Central memory CD8-positive, alpha-beta T cell (primary cell): ENCODE measurements around the gene NPEPL1.

Experiments used
- ATAC-seq: fragments of 150-1000 bp; cut with Tn5 transposase; replicated peaks from 2 replicates; pipeline ENCODE4 v1.10.0; 2022; ENCODE audit warnings: mild to moderate bottlenecking, moderate FRiP score, moderate number of reproducible peaks; ENCODE audit not compliant: poor library complexity, severe bottlenecking; ENCODE audit errors: extremely low read depth
- DNase-seq, 2 donors: peaks; one replicate each; pipeline ENCODE4 v3.0.0; 2021; ENCODE audit warnings: low spot score in 2 of 2
- H3K27ac Mint-ChIP-seq: one replicate; pipeline ENCODE4 v1.8.0; 2022; ENCODE audit warnings: low read depth, mild to moderate bottlenecking, moderate library complexity, mixed read lengths
- H3K27me3 Mint-ChIP-seq: one replicate; pipeline ENCODE4 v1.8.0; 2022; ENCODE audit warnings: mixed read lengths
- H3K36me3 Mint-ChIP-seq: one replicate; pipeline ENCODE4 v1.8.0; 2022; ENCODE audit warnings: mild to moderate bottlenecking, moderate library complexity, mixed read lengths; ENCODE audit not compliant: insufficient read depth
- H3K4me1 Mint-ChIP-seq: one replicate; pipeline ENCODE4 v1.8.0; 2022; ENCODE audit warnings: mixed read lengths
- H3K4me3 Mint-ChIP-seq: one replicate; pipeline ENCODE4 v1.8.0; 2022; ENCODE audit warnings: mild to moderate bottlenecking, moderate library complexity, mixed read lengths
- H3K9me3 Mint-ChIP-seq: one replicate; pipeline ENCODE4 v1.8.0; 2022; ENCODE audit warnings: mixed read lengths

NPEPL1 gene

DNA sequence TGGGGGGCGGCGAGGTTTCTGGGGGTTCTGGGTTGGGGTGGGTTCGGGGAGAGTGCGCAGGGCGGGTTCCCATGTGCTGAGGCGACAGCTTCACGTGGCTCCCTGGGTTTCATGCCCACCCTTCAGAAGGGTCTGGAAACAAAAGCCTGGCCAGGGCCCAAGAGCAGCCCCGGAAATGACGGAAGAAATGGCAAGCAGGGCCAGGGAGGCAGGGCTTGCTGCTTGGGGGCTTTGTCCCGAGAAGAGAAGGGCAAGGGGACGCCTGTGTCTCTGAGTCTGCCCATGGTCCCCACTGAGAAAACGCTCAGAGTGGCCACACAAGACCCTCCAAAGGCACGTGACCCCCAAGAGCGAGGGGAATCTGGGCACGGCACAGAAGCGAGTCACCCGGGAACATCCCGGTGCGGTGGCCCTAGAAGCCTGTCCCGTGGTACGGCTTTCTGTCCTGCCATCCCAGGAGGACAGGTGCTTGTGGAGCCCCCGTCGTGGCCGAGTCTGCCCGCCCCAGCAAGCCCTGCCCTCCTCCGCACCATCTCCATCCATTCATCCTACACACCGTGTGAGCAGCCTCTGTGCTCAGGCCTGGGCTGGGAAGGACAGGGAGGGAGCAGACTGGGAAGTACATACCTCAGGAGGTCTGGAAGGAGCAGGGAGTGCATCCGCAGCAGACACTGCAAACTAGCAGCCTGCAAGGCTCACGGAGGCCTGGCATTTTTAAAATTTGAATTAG, 9.0 kb downstream of the NPEPL1 start:
- H3K4me1 Mint-ChIP-seq: peaks cover 8% of the 10 kb centered on the region
- ATAC-seq (no peak), DNase-seq (no peak)
- no peak overlapping the region for H3K27ac Mint-ChIP-seq
- H3K4me3 Mint-ChIP-seq: no peak overlapping the region
- no peaks in the 10 kb centered on the region for H3K27me3 Mint-ChIP-seq
- no peaks in the 10 kb centered on the region for H3K9me3 Mint-ChIP-seq
- H3K36me3 Mint-ChIP-seq: peaks cover 21% of the 10 kb centered on the region

DNA sequence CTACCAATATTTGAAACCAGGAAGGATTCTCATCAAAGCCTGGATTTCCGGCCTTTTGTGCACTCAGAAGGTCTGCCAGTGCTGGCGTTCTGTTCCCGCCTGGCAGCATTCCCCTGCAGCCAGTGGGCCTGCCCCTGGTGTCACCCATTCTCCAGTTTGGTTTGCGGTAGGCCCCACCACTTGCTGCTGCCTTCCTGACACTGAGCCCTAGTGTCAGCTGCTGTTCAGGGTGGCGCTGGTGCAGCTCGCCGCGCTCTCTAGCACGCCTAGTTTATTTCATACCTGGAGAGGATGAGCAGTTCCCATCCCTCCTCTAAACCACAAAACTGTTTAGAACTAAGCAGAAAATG, 9.5 kb downstream of the NPEPL1 start:
- no peak overlapping the region for H3K4me3 Mint-ChIP-seq
- H3K4me1 Mint-ChIP-seq: peaks cover 8% of the 10 kb centered on the region
- DNase-seq (no peak), ATAC-seq (no peak)
- no peaks in the 10 kb centered on the region for H3K9me3 Mint-ChIP-seq
- H3K27ac Mint-ChIP-seq: no peak overlapping the region
- no peaks in the 10 kb centered on the region for H3K27me3 Mint-ChIP-seq
- peaks cover 21% of the 10 kb centered on the region for H3K36me3 Mint-ChIP-seq

DNA sequence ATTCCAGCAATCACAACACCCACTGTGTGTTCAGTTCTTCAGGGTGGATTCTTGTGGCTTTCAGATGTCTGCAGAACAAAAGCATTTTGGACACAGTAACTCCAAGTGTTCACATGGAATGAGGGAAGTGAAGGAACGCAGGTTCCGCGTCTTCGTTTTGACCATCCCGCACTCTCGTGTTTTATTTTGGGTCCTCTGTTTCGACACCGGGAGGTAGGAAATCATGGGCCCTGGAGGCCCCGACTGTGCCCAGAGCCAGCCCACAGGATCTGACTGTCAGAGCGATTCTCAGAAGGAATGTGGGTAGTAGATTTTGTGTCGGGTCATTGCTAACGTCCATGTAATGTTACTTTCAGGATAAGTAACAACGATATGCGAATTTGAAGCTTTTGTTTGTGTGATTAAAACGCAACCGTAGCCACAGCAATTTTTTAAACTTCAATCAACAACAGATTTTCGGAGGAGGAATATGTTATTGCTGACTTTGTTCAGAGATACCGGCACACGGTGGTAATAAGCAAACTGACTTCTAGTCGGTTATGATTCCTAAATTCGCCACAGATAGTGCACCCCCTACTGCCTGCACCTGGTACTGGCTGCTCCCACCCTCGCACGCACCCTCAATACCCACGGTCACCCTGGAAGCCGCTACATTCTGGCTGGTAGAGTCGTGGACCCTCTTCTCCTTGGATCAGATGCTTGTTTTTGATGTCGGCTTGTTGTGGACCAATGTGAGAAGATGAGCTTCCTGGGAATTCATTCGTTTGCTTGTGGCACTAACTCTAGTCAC, 10.5 kb downstream of the NPEPL1 start:
- Mint-ChIP-seq H3K27me3 (no peaks in the 10 kb centered on the region), H3K27ac (no peak overlapping the region), H3K36me3 (peaks cover 19% of the 10 kb centered on the region), H3K4me1 (peaks cover 8% of the 10 kb centered on the region), H3K4me3 (no peak overlapping the region), H3K9me3 (no peaks in the 10 kb centered on the region)
- no peak for DNase-seq
- ATAC-seq: no peak

DNA sequence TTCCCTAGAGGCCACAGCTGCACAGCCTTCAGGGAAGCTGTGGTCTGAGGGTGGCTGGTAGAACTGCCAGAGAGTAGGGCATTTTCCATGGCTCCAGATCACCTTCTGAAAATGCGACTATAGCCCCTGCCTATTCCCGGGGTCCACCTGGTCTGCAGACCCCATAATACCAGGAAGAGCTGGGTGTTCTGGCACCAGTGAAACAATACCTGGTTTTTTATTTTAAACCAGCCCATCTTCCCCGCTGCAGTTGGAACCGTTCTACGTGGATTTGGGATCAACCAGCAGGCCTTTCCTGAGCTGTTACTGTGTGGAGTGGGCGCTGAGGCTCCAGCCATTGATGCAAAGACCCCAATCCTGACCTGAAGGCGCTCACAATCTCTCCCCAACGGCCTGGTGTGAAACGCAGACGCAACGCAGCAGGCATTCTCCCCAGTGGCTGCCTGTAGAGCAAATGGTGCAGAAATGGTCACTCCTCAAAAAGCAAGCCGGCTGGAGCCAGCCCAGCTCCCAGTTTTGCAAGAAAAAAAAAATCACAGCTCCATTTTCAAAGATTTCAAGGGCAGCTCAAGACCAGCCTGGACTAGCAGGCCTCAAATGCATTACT, 11.3 kb downstream of the NPEPL1 start:
- H3K36me3 Mint-ChIP-seq: peaks cover 19% of the 10 kb centered on the region
- H3K4me1 Mint-ChIP-seq: peaks cover 8% of the 10 kb centered on the region
- H3K27ac Mint-ChIP-seq: no peak overlapping the region
- DNase-seq (no peak), ATAC-seq (no peak)
- H3K9me3 Mint-ChIP-seq: no peaks in the 10 kb centered on the region
- no peak overlapping the region for H3K4me3 Mint-ChIP-seq
- no peaks in the 10 kb centered on the region for H3K27me3 Mint-ChIP-seq

DNA sequence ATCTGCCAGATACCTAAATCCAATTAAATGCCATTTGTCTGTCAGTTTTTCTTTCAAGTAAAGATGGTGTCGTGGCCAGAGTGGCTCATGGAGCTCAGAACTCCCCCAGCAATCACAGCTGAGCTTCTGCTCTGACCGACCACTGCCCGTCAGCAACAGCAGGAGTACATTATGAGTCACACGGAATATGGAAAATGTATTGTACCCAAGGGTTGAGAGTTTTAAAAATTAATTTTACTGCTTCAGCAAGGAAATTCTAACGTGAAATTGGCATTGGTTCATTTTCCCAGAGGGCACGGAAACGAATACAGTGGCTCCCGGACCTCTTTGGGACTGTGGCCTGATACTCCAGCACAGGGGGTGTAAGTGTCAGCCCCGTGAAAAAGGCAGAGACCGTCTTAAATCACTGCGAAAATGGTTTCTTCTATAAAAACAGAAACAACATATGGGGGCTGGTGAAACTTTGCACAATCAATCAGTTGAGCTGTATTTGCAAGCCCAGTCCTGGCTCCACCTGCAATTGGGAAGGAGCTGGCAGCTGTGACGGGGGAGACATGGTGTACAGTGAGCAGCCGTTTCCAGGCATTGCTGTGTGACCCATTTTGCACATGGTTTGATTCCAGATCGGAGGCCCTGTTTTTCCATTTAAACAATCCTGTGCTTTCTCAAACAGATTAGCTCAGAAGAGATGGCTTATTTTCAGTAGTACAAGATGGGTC, 12.8 kb downstream of the NPEPL1 start:
- no peak overlapping the region for H3K4me3 Mint-ChIP-seq
- peaks cover 17% of the 10 kb centered on the region for H3K36me3 Mint-ChIP-seq
- DNase-seq: no peak
- no peaks in the 10 kb centered on the region for H3K9me3 Mint-ChIP-seq
- no peak for ATAC-seq
- no peaks in the 10 kb centered on the region for H3K27me3 Mint-ChIP-seq
- no peak overlapping the region for H3K27ac Mint-ChIP-seq
- H3K4me1 Mint-ChIP-seq: peaks cover 3% of the 10 kb centered on the region

DNA sequence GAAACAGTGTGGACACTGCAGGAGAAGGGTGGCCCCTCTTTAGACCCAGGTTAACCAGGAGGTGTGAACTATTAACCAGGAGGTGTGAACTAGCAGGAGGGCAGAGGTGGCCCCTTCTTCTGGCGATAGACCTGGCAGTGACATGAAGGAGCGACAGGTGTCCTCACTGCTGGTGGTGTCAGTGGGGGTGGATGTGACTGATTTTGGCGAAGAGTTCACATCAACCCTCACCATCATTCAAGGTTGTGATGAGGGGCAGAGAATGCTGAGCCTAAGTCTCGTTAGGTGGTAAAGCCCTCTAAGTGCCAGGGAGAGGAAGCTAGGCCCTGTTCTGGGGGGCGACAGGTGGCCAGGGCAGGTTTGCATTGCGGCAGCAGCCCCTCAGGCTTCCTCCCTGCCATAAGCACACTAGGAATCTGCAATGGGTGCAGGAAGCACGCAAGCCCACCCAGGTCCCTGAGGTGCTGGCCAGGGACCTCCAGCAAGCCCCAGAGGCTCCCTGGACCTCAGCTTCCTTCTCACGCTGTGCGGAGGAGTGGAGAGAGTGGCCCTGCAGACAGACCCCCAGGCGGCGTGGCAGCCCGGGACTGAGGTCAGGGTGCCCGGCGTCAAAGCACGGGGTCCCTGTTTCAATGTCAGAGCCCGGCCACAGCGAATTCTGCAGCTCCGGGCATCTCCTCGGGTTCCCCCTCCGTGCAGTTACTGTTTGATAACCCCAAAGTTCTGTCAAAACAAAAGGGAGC, 13.7 kb downstream of the NPEPL1 start:
- Mint-ChIP-seq H3K36me3 (peaks cover 17% of the 10 kb centered on the region), H3K27ac (no peak overlapping the region), H3K4me3 (no peak overlapping the region), H3K9me3 (no peaks in the 10 kb centered on the region), H3K4me1 (no peaks in the 10 kb centered on the region), H3K27me3 (no peaks in the 10 kb centered on the region)
- DNase-seq (no peak), ATAC-seq (no peak)

DNA sequence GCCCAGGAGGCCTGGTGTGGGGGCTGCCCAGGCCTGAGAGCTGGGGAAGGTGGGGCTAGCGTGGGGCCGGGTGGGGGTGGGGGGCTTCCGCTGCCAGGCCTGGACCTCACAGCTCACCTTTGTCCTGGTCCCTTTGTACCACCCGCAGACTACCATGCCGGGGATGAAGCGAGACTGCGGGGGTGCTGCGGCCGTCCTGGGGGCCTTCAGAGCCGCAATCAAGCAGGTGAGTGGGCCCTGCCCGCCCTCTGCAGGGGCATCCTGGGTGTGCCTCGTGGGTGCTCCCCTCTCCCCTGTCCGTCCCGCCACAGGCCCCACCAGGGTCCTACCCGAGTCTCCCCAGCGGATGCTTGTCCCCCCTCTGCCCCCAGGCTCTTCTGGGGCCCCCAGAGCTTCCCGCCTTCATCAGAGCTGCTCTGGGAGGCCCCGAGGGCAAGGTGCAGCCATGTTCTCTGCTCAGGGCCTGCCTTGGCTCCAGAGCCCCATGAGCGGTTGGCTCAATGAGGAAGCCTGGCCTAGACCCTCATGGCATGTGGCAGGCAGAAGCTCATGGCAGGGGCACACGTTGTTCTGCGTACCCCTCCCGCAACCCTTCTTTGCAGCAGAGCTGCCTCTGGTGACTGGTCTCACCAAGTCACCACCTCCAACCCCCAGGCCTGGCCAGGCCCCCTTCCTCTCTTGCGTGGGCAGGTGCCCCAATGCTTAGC, 14.5 kb downstream of the NPEPL1 start:
- ATAC-seq (no peak), DNase-seq (no peak)
- no peaks in the 10 kb centered on the region for H3K27me3 Mint-ChIP-seq
- no peak overlapping the region for H3K27ac Mint-ChIP-seq
- H3K4me1 Mint-ChIP-seq: no peaks in the 10 kb centered on the region
- H3K9me3 Mint-ChIP-seq: no peaks in the 10 kb centered on the region
- H3K36me3 Mint-ChIP-seq: peaks cover 15% of the 10 kb centered on the region
- H3K4me3 Mint-ChIP-seq: no peak overlapping the region

DNA sequence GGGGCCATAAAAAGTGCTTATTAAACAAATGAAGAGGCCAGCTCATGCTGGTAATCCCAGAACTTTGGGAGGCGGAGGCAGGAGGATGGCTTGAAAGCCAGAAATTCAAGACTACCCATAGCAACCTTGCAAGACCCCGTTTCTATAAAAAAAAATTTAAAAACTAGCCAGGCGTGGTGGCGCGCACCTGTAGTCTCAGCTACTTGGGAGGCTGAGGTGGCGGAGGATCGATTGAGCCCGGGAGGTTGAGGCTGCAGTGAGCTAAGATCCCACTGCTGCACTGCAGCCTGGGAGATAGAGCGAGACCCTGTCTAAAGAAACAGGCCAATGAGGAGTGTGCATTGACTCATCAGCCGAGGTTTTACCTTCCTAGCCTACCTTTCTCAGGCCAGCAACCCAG, 15.2 kb downstream of the NPEPL1 start:
- Mint-ChIP-seq H3K27me3 (no peaks in the 10 kb centered on the region), H3K4me3 (no peak overlapping the region), H3K4me1 (no peaks in the 10 kb centered on the region), H3K36me3 (peaks cover 15% of the 10 kb centered on the region), H3K27ac (no peak overlapping the region), H3K9me3 (no peaks in the 10 kb centered on the region)
- ATAC-seq (no peak), DNase-seq (no peak)

DNA sequence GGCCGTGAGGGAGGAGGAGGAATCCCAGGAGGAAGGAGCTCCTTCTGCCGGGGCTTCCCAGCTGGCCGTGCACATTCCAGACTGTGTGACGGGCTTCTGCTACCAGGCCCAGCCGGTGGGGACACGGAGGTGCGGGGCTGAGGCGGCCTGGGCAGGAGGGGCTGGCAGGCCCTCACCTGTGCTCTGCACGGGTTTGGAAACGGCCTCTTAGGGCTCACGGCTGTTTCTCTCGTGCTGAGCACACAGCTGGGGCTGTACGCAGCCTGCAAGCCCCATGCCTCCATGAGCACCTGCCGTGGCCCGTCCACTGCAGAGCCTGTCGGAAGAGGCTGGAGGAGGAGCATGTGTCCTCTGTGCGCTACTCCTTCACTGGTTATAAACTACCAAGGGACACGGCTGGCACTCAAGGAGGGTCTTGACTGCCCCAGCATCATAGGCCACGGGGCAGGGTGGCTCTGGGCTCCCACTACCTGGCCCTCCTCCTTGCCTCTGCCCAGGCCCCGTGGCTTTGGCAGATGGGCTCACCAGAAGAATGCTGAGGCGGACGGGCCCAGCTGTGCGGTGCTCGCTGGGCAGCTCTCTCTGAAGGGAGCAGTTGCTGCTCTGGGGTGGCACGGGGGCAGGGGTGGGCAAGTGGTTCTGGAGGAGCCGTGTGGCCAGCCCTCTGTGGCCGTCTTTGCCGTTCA, 15.8 kb downstream of the NPEPL1 start:
- H3K36me3 Mint-ChIP-seq: peaks cover 11% of the 10 kb centered on the region

DNA sequence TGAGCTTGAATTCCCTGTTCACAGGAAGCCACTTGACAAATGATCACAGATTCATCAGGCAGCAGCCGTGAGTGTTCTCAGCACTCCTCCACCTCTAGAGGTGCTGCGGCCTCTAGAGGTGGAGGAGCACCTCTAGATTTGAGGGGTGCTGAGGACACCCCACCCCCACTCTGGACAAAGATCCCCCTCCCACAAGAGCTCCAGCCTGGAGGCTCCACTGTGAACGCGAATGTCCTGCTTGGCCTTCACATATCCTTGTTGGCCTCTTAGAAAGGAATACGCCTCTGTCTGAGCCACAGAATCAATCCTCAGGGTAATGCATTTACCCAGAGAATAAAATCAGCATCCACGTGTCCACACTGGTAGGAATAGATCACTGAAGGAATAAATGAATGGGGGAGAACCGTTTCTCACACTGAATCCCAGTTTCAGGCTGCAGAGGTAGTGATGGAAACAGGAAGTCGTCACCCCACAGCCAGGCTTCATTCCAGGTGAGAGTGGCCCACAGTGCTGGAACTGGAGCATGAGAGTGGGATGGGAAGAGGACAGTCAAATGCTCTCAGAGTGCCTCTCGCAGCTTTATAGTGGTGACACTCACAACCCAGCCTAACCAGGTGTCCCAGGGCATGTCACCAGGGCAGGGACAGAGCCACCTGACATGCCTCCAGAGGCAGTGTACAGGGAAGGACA, 16.6 kb downstream of the NPEPL1 start:
- Mint-ChIP-seq H3K4me1 (no peaks in the 10 kb centered on the region), H3K4me3 (no peak overlapping the region), H3K27ac (no peak overlapping the region), H3K36me3 (peaks cover 6% of the 10 kb centered on the region), H3K9me3 (no peaks in the 10 kb centered on the region), H3K27me3 (no peaks in the 10 kb centered on the region)
- peak in 1 of 2 donors; percentile 5 for DNase-seq
- ATAC-seq: no peak

More for the DNA sequence above, 15.8 kb downstream of the NPEPL1 start:
- H3K4me3 Mint-ChIP-seq: no peak overlapping the region
- H3K9me3 Mint-ChIP-seq: no peaks in the 10 kb centered on the region
- no peaks in the 10 kb centered on the region for H3K4me1 Mint-ChIP-seq
- DNase-seq: no peak
- H3K27ac Mint-ChIP-seq: no peak overlapping the region
- no peaks in the 10 kb centered on the region for H3K27me3 Mint-ChIP-seq
- ATAC-seq: no peak

DNA sequence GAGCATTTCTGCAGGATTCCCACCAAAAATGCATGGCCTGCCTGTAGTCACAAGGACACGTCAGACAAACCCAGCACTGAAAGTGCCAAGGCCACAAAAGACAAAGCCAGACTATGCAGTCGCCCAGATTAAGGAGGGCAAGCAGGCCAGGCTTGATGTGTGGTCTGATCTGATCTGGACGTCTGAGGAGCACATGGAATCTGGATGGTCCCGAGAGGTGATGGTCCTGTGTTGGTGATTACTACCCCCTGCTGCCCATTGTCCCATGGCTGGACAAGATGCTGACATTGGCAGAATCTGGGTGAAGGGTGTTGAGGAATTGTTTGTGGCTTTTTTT, 17.1 kb downstream of the NPEPL1 start:
- no peaks in the 10 kb centered on the region for H3K4me1 Mint-ChIP-seq
- H3K27ac Mint-ChIP-seq: no peak overlapping the region
- no peak overlapping the region for H3K4me3 Mint-ChIP-seq
- DNase-seq: no peak
- no peaks in the 10 kb centered on the region for H3K9me3 Mint-ChIP-seq
- H3K36me3 Mint-ChIP-seq: peaks cover 6% of the 10 kb centered on the region
- ATAC-seq: no peak
- H3K27me3 Mint-ChIP-seq: no peaks in the 10 kb centered on the region
